Measurements from ENCODE around the gene TAF9. TPM values are rescaled to one million over a fixed set of nuclear protein-coding genes. Genes with fewer than 3 reads are reported as not detected.

Gene TAF9
- 10 to 100 TPM; 26.8 to 48.1 (median 31.2) TPM for total RNA-seq

- H3K4me3 ChIP-seq (ENCODE audit: low read depth, poor library complexity, severe bottlenecking): peak within 1 kb of the TSS; percentile 61
- intact Hi-C loops (cut with DNase I; ENCODE audit: low total_unique reads): no loop called here
- WGBS, 2 donors: 0% methylated on average over 34 to 38 of the region's 66 CpGs
- TF ChIP-seq CTCF (IDR thresholded peaks at IDR 0.05): peak in 1 of 3 donors; percentile 38
- TF ChIP-seq POLR2A (IDR thresholded peaks at IDR 0.05): peak in 1 of 2 donors; percentile 29
- peak; percentile 90 to 98 for DNase-seq (ENCODE audit: low spot score in 2 of 2)
Observed at GRCh38 chr5:69369340-69370121, at the start of gene TAF9, which contains the start of the genes AK6 and RAD17. Gene TAF9 (minus strand): TSS chr5:69369520. CDS start chr5:69365737, 3,783 bp downstream. Gene AK6 (minus strand): TSS chr5:69369520. CDS start chr5:69369490, 30 bp downstream. Gene RAD17 (plus strand): TSS chr5:69369818. CDS start chr5:69372209, 2,391 bp downstream.

- TF ChIP-seq CTCF (IDR thresholded peaks at IDR 0.05): no peak
- no peak for TF ChIP-seq POLR2A (IDR thresholded peaks at IDR 0.05)
- intact Hi-C loops (cut with DNase I; ENCODE audit: low total_unique reads): no loop called here
- WGBS, 2 donors: 92 to 94% methylated on average over 3 of the region's 3 CpGs
- H3K4me3 ChIP-seq (ENCODE audit: low read depth, poor library complexity, severe bottlenecking): no peak overlapping the region
- DNase-seq (ENCODE audit: low spot score in 2 of 2): no peak
Observed at GRCh38 chr5:69418554-69418953, 49.2 kb upstream of the TAF9 start.

- intact Hi-C loops (cut with DNase I; ENCODE audit: low total_unique reads): no loop called here
- TF ChIP-seq POLR2A (IDR thresholded peaks at IDR 0.05): no peak
- TF ChIP-seq CTCF (IDR thresholded peaks at IDR 0.05): no peak
- no peak for DNase-seq (ENCODE audit: low spot score in 2 of 2)
- no peak overlapping the region for H3K4me3 ChIP-seq (ENCODE audit: low read depth, poor library complexity, severe bottlenecking)
Observed at GRCh38 chr5:69416699-69417098, 47.4 kb upstream of the TAF9 start.

GRCh38 chr5:69416180-69416579, 46.9 kb upstream of the TAF9 start:
- TF ChIP-seq CTCF (IDR thresholded peaks at IDR 0.05) (no peak), POLR2A (IDR thresholded peaks at IDR 0.05) (no peak)
- intact Hi-C loops (cut with DNase I; ENCODE audit: low total_unique reads): no loop called here
- no peak for DNase-seq (ENCODE audit: low spot score in 2 of 2)
- H3K4me3 ChIP-seq (ENCODE audit: low read depth, poor library complexity, severe bottlenecking): no peak overlapping the region
- WGBS, 2 donors: 62 to 66% methylated on average over 6 of the region's 6 CpGs

- peak overlapping the region; percentile 53 for H3K4me3 ChIP-seq (ENCODE audit: low read depth, poor library complexity, severe bottlenecking)
- intact Hi-C loops (cut with DNase I; ENCODE audit: low total_unique reads): no loop called here
- no peak for TF ChIP-seq CTCF (IDR thresholded peaks at IDR 0.05)
- TF ChIP-seq POLR2A (IDR thresholded peaks at IDR 0.05): no peak
- WGBS, 2 donors: 38% methylated on average over 18 of the region's 18 CpGs
- no peak for DNase-seq (ENCODE audit: low spot score in 2 of 2)
Observed at GRCh38 chr5:69415584-69415958, 46.3 kb upstream of the TAF9 start.

Measured in lower leg skin (tissue), 4 donors.